GM21619 (cell line): ENCODE data around the gene FAM83C.

ENCODE experiments used
- ATAC-seq: cut with Tn5 transposase; IDR thresholded peaks from one replicate; pipeline ENCODE4 v1.9.1; 2021; ENCODE audit not compliant: unreplicated experiment

The FAM83C gene

DNA sequence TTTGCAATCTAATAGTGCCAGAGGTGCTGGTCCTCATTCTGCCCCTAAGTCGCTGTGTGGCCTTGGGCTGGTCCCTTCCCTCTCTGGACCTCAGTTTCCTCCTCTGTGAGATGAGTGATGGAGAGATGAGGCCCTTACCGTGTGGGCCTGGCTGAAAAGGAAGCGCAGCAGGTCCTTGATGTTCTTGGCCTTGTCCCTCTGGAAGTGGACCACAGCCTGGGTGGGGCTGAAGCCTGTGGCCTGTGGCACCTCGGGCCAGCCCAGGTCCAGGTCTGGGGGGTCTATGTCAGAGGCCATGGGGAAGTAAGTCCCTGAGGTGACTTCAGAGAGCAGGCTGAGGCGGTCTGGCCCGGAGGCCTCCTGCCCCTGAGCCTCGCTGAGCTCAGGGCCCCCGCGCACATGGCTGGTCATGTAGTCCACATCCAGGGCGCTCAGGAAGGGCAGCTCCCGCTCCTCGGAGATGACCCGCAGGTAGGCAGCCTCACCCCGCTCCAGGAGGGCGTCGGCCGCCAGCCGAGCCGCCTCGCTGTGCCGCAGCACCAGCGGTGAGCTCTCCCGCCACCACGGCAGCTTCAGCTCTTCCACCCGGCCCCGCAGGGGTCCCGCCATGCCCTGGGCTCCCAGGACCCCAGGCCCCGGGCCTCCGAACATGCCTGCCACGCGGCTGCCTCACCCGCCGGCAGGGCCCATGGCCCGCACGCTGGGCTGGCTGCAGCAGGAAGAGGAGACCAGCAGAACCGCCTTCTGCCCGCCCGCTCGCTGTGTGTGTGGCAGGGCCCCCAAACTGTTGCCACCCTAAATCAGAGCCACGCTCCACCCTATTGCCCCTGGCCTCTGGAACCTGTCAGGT, at the start of gene FAM83C:
Gene FAM83C, minus strand, starts transcription at position 772 of the 850 bp plus-strand sequence. Its CDS starts 121 bp downstream, at position 651.
- ATAC-seq = no peak

DNA sequence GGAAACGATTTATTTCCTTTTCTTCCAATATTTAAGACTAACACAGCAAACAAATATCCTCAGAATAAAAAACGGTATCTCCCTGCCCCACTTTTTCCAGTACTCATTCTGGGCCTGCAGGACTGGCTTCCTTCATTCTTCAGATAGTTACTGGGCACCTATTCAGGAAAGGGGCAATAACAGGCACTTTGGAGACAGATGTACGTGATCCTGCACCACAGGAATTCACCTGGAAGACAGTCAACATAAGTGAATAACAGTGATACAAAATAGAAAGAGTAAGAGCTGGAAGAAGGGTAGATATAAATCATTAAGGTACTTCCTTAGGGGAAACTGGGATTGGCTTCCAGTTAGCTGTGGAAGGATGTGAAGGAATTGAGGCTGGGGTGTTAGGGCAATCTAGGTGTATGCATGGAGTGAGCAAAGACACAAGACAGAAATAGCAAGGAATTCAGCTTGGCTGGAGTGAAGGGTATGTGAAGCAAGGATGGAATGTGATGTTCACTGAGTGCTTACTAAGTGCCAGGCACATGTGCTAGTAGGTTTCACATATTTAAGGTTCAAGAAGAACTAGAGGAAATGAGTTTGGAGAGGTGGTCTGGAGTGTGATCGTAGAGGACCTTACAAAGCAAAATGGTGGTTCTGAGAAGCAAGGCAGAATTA, 49.3 kb upstream of the FAM83C start:
- no peak for ATAC-seq

DNA sequence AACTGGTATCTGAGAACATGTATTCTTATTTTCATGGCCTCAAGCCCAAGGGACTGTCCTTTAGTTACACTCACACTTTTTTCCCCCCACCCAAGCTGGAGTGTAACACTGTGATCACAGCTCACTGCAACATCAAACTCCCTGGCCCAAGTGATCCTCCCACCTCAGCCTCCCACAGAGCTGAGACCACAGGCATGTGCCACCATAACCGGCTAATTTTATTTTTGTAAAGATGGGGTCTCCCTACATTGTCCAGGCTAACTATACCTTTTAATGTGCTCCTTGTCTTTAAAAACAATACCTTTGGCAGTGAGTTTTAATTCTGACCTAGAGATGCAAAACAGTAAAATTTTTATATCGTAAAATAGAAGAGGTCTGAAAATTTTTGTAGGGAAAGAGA, 48.2 kb upstream of the FAM83C start:
- no peak for ATAC-seq

DNA sequence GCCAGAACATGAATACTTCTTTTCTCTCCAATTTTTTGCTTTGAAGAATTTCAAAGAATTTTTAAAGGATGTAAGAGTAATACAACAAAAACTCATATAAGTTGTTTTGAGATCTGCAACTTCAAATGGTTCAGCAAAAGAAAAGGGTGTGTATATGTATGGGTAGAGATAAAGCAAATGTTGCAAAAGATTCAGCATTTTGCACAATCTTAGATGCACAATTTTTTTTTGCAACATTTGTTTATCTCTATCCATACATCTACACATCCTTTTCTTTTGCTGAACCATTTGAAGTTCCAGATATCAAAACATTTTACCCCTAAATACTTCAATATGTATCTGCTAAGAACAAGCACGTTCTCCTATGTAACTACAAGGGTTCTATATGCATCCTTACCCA, 47.4 kb upstream of the FAM83C start:
- ATAC-seq = no peak

GRCh38 chr20:35339007-35339406, 46.8 kb upstream of the FAM83C start:
- no peak for ATAC-seq

- ATAC-seq = no peak
Observed at GRCh38 chr20:35334311-35335101, 42.3 kb upstream of the FAM83C start.

GRCh38 chr20:35333606-35334005, 41.4 kb upstream of the FAM83C start:
- ATAC-seq = no peak

DNA sequence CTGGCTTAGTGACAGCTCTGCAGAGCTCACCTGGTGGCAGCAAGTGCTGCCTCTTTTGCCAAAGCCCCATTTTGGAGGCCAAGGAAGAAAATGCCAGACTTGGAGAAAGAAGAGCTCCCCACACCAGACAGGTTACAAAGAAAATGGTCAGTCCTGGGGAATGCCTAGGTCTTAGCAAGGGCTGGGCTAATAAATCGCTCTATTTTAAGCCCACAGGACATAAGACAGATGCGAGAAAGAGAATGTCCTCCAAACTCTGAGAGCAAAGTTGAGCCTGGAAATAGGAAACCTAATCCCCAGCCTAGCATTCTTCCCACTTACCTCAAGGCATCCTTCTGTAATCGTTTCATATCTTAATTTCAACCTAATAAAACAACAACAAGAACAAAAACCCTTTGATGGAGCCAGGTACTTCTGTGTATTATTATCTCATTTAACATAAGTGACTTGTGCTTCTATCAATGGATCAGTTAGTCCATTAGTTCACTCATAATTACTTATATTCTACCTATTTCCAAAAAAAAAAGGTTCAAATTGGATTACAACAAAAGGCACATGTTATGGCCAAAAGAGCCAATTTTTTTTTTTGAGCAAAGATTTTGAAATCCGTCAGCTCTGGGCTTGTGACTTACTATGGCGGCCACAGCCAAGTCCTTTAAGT, 40.4 kb upstream of the FAM83C start:
- ATAC-seq = no peak

DNA sequence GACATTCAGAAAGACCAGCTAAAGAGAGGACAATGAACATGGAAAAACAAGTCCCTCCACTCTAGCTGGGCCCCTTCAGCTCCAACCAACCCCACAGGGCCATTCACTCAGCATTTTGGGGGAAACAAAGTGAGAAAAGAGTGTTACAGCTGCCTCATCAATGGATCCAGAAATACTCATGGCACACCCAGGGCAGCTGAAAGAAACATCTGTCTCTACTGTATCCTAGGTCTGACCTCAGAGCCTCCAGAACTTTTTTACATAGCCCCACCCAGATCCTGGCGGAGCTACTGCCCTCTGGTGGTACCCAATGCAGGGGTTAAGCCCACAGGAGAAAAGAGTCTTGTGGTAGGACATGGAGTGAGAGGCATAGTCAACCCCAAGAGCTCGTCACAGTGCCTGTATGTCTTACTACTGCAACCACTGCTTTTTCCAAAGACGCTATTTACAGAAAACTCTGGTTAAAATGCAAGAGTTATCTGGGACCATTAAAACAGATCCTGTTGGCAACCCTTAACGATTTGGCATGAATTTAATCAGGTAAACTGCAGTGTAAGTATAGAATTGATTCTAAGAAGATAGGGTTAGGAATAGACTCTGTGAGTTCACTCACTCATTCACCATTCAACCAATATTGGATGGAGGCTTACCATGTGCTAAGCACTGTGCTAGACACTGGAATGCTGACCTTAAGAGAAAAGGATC, 37.4 kb upstream of the FAM83C start:
- ATAC-seq = no peak

DNA sequence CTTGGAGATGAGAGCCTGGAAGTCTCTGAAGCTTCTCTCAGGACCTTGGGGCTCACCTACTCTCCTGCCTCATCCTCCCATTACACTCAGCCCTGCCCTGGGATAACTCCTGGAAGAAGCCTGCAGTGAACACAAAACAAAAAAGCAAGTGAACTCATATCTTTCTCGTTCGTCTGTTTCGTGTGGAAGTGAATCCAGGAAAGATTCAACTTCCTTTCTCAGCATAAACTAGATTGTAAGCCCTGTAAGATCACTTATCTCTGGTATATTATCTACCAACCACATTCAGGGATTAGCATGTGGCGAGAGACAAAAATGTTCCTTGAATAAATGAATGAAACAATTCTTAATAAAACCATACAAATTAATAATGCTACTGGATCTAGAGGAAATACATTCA, 36.5 kb upstream of the FAM83C start:
- no peak for ATAC-seq

GRCh38 chr20:35328095-35328685, 36.0 kb upstream of the FAM83C start:
- no peak for ATAC-seq

DNA sequence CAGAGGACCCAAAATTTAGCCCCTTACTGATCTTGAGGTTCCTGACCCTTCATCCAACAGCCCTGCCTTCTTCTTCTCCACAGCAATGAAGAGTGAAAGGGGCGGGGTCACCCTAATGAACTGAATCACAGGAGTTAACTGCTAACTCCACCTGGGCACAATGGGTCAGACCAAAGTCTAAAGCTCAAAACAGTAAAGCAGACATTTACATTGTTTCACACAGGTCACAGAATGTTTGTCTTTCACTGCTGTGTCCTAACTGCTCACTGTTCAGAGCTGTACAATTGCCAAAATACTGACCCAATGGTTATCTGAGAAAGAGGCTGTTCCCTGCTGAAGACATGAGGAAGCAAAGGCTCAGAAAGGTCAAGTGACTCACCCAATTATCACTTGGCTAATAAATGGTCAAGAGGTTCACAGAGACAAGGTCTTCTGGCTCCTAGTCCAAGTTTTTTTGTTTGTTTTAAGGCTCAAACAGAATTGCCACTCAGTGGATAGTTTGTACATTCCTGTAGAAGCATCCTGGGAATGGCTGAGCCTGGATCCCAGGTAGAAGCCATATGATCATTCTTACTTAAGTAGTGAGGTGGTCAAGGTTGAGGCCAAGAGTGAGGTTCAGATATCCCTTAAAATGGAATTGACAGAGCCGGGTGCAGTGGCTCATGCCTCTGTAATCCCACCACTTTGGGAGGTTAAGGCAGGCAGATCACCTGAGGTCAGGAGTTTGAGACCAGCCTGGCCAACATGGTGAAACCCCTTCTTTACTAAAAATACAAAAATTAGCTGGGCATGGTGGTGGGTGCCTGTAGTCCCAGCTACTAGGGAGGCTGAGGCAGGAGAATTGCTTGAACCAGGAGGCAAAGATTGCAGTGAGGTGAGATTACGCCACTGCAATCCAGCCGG, 35.1 kb upstream of the FAM83C start:
- ATAC-seq = no peak

DNA sequence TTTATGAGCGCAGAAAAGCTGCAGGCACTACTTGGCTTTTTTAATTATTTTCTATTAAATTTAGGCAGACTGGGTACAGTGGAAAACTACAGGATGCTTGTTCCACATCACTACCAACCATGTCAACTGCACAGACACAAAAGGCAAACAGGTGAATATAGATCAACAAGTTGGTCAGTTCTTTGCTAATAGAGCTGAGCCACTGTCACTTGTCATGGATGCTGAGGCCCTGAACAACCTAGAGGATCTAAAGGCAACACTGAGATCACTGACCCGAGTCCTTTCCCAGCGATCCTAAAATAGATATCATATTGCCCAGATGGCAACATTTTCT, 34.5 kb upstream of the FAM83C start:
- ATAC-seq = no peak

DNA sequence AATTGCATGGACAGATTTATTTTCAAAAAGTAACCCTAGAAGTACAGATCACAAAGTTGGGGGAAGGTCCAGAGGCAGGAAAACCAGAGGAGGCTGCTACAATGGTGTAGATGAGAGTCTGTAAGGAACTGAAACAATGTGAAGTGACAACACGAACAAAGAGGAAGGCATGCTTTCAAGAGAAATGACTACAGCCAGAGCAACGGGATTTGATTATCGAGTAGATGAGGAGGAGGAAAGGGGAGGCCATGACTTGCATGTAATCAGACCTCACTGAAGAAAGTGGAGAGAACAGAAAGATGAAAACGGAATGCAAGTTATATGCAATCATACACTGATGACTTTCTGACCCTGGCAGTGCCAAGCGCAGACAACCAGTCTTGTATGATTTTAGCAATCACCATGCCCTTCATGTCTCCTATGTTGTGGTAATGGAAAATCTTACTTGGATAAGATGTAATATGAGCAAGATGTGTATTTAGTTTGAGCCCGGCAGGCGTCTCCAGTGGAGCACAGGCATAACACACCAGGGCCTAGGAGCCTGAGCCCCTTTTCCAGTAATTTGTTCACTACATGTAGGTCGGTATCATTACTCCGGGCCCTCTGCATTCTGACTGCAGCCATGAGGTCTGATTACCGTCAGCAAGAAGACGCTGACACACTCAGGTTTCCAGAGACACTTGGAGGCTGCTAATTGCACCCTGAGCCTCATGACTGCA, 34.0 kb upstream of the FAM83C start:
- ATAC-seq = no peak

DNA sequence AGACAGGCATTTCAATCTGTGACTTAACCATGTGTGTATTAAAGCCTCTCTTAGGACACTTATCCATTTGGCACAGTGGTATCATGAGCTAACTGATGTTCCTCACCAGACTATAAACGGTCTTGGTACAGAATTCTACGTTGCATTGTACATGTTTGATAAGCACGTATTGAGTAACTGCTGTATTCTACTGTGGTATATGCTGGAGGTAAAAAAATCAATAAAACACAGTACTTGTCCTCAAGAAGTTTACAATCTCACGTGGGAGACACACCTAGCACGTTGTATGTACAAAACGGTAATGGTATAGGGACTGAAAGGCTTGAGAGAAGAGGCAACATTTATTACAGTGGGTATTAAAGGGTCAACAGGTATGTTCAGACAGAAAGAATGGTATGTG, 33.2 kb upstream of the FAM83C start:
- no peak for ATAC-seq

- no peak for ATAC-seq
Observed at GRCh38 chr20:35320396-35321126, 28.3 kb upstream of the FAM83C start.

DNA sequence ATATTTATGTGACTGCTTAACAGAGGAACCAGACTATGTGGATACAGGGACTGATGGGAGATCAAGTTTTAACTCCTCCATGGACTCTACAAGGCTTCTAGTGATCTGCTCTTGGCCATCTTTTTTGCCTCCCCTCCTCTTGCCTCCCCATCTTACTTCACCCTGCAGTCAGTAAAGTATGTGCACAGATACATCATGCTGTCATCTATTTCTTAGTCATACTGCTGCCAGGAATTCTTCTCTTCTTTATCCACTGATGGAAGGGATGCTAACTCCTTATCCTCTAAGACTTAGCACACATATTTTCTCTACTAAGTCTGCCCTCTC, 27.6 kb upstream of the FAM83C start:
- no peak for ATAC-seq

GRCh38 chr20:35319192-35319870, 27.1 kb upstream of the FAM83C start:
- ATAC-seq = no peak
